Measurements from ENCODE around the gene ITPK1.

The ITPK1 gene

DNA sequence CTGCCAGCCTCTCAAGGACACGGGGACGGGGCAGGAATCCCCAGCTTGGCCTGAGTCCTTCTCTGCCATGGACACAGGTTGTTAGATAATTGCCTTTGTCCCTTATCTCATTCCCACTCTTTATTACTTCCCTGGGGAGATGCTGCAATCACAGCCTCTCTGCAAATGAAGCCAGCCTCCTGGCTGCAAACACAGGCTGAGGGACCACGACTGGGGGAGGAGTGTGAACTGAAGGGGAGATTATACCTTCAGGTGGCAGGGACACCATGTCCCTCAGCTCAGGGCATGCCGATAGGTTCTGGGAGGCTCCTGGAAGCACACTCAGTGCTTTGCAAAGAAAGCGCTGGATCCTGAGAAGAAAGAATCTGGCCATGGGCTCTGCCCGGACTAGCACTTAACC, 208.9 kb downstream of the ITPK1 start:
- Histone ChIP-seq H3K36me3 (ENCODE audit: insufficient read depth, low read length) (no peaks in the 10 kb centered on the region), H3K27ac (ENCODE audit: low read depth, low read length) (no peak overlapping the region), H3K4me3 (ENCODE audit: low read depth, low read length) (no peak overlapping the region), H3K79me2 (ENCODE audit: control insufficient read depth, insufficient read depth, low read length, unreplicated experiment) (no peaks in the 10 kb centered on the region), H3K27me3 (ENCODE audit: insufficient read depth, low read length) (peaks cover 63% of the 10 kb centered on the region), H2AFZ (ENCODE audit: low read length, unreplicated experiment) (no peak overlapping the region), H3K4me1 (ENCODE audit: control insufficient read depth, insufficient read depth, low read length, unreplicated experiment) (no peaks in the 10 kb centered on the region)

DNA sequence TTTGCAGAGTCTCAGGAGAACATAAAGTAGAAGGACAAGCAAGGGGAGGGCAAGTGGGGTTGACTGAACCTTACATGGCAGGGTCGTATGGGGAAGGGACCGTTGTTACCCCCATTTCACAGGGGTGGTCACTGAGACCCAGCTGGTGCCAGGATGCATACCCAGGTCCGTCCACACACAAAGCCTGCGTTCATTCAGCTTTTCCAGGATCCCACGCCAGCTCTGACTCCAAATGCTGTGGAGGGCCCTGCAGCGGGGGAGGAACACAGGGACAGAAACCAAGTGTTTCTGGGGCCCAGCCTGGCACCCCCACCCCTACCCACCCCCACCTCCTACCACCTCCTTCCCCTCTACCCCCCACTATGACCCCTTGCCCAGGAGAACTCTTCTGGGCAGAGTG, 209.3 kb downstream of the ITPK1 start:
- Histone ChIP-seq H3K4me3 (ENCODE audit: low read depth, low read length) (no peak overlapping the region), H2AFZ (ENCODE audit: low read length, unreplicated experiment) (no peak overlapping the region), H3K4me1 (ENCODE audit: control insufficient read depth, insufficient read depth, low read length, unreplicated experiment) (no peaks in the 10 kb centered on the region), H3K79me2 (ENCODE audit: control insufficient read depth, insufficient read depth, low read length, unreplicated experiment) (no peaks in the 10 kb centered on the region), H3K36me3 (ENCODE audit: insufficient read depth, low read length) (no peaks in the 10 kb centered on the region), H3K27ac (ENCODE audit: low read depth, low read length) (no peak overlapping the region), H3K27me3 (ENCODE audit: insufficient read depth, low read length) (peaks cover 63% of the 10 kb centered on the region)

DNA sequence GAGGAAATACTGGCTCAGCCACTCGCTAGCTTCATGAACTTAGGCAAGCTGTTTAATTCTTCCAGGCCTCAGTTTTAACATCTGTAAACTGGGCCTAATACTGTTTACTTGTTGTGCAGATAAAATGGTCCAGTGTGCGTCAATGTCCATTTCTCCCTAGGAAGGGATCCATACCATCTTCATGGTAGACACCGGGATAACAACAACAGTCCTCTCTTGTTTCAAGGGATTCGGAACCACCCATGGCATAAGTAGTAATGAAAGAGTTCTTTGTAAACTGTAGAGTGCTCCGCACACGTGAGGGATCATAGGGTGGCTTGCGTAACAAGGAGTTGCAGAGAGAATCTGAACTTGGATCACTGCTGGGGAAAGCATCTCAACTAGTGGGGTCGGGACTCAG, 210.1 kb downstream of the ITPK1 start:
- peaks cover 70% of the 10 kb centered on the region for H3K27me3 ChIP-seq (ENCODE audit: insufficient read depth, low read length)
- H3K27ac ChIP-seq (ENCODE audit: low read depth, low read length) = no peak overlapping the region
- no peaks in the 10 kb centered on the region for H3K79me2 ChIP-seq (ENCODE audit: control insufficient read depth, insufficient read depth, low read length, unreplicated experiment)
- H3K36me3 ChIP-seq (ENCODE audit: insufficient read depth, low read length) = no peaks in the 10 kb centered on the region
- H3K4me1 ChIP-seq (ENCODE audit: control insufficient read depth, insufficient read depth, low read length, unreplicated experiment) = no peaks in the 10 kb centered on the region
- H2AFZ ChIP-seq (ENCODE audit: low read length, unreplicated experiment) = no peak overlapping the region
- no peak overlapping the region for H3K4me3 ChIP-seq (ENCODE audit: low read depth, low read length)

DNA sequence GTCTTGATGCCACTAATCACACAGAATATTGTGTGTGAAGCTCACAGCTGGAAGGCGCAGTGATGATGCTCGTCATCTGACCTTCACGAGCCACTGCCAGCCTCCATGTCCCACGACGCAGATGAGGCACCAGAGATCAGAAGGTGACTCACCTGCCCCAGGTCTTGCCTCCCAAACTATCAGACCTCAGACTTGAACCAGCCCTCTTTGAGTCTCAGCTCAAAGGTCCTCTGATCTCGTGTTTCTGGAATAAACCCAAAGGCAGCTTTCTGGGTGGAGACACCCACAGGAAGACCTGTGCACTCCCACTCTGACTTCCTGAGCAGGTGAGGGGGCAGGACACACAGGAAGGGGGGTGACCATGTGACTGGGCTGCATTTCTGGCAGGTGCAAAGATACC, 212.4 kb downstream of the ITPK1 start:
- no peak overlapping the region for H3K4me3 ChIP-seq (ENCODE audit: low read depth, low read length)
- no peaks in the 10 kb centered on the region for H3K79me2 ChIP-seq (ENCODE audit: control insufficient read depth, insufficient read depth, low read length, unreplicated experiment)
- H2AFZ ChIP-seq (ENCODE audit: low read length, unreplicated experiment) = no peak overlapping the region
- no peaks in the 10 kb centered on the region for H3K36me3 ChIP-seq (ENCODE audit: insufficient read depth, low read length)
- H3K4me1 ChIP-seq (ENCODE audit: control insufficient read depth, insufficient read depth, low read length, unreplicated experiment) = no peaks in the 10 kb centered on the region
- peaks cover 83% of the 10 kb centered on the region for H3K27me3 ChIP-seq (ENCODE audit: insufficient read depth, low read length)
- no peak overlapping the region for H3K27ac ChIP-seq (ENCODE audit: low read depth, low read length)

DNA sequence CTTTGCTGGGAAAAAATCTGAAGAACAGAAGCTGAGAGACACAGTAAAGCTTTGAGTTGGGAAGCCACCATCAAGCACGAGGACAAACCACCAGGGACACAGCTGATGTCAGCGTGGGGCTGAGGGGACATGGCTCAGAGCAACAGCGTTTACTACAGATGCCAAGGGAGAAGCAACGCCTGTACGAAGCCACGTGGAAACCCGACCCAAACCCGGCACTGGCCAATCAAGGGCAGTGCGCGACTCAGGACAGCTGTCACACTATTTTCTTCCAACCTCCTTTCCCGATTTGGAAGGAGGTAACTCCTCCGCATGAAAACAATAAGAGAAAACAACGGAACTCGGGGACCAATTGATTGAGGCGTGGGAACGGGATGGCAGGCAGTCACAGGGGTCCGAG, 213.0 kb downstream of the ITPK1 start:
- no peak overlapping the region for H2AFZ ChIP-seq (ENCODE audit: low read length, unreplicated experiment)
- no peaks in the 10 kb centered on the region for H3K36me3 ChIP-seq (ENCODE audit: insufficient read depth, low read length)
- H3K4me3 ChIP-seq (ENCODE audit: low read depth, low read length) = no peak overlapping the region
- H3K27me3 ChIP-seq (ENCODE audit: insufficient read depth, low read length) = peaks cover 88% of the 10 kb centered on the region
- H3K27ac ChIP-seq (ENCODE audit: low read depth, low read length) = no peak overlapping the region
- no peaks in the 10 kb centered on the region for H3K79me2 ChIP-seq (ENCODE audit: control insufficient read depth, insufficient read depth, low read length, unreplicated experiment)
- H3K4me1 ChIP-seq (ENCODE audit: control insufficient read depth, insufficient read depth, low read length, unreplicated experiment) = no peaks in the 10 kb centered on the region

DNA sequence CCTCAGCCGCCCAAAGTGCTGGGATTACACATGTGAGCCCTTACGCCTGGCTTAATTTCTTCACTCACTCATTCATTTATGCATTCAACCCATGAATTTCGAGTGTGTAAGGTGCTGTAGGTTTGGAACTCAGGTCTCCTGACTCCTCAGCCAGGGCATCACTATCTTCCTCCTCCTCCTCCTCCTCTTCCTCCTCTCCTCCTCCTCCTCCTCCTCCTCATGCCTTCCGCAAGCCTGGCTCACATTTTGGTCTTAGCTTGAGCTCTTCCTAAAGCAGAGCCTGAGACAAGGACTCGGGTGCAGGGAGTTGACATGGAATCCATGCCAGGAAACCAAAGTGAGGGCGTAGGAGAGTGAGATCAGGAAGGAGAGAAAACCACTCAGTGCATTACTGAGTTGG, 213.5 kb downstream of the ITPK1 start:
- Histone ChIP-seq H2AFZ (ENCODE audit: low read length, unreplicated experiment) (no peak overlapping the region), H3K27me3 (ENCODE audit: insufficient read depth, low read length) (peaks cover 86% of the 10 kb centered on the region), H3K79me2 (ENCODE audit: control insufficient read depth, insufficient read depth, low read length, unreplicated experiment) (no peaks in the 10 kb centered on the region), H3K4me1 (ENCODE audit: control insufficient read depth, insufficient read depth, low read length, unreplicated experiment) (no peaks in the 10 kb centered on the region), H3K36me3 (ENCODE audit: insufficient read depth, low read length) (no peaks in the 10 kb centered on the region), H3K27ac (ENCODE audit: low read depth, low read length) (no peak overlapping the region), H3K4me3 (ENCODE audit: low read depth, low read length) (no peak overlapping the region)

DNA sequence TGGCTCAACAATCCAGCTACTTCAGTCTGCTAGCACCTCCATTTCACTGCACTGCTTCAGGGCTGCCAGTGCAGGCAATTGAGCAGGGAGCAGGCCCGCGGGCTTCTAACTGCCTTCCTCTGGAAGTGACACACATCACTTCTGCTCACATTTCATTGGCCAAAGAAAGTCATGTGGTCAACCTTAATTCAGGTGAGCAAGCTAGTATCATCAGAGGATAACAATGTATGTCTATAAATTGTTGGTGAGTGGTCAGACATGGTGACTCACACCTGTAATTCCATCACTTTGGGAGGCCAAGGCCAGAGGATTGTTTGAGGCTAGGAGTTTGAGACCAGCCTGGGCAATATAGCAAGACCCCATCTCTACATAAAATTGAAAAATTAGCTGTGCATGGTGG, 215.1 kb downstream of the ITPK1 start:
- Histone ChIP-seq H3K4me1 (ENCODE audit: control insufficient read depth, insufficient read depth, low read length, unreplicated experiment) (no peaks in the 10 kb centered on the region), H3K79me2 (ENCODE audit: control insufficient read depth, insufficient read depth, low read length, unreplicated experiment) (no peaks in the 10 kb centered on the region), H3K36me3 (ENCODE audit: insufficient read depth, low read length) (no peaks in the 10 kb centered on the region), H3K27me3 (ENCODE audit: insufficient read depth, low read length) (peaks cover 86% of the 10 kb centered on the region), H3K27ac (ENCODE audit: low read depth, low read length) (no peak overlapping the region), H2AFZ (ENCODE audit: low read length, unreplicated experiment) (no peak overlapping the region), H3K4me3 (ENCODE audit: low read depth, low read length) (no peak overlapping the region)

DNA sequence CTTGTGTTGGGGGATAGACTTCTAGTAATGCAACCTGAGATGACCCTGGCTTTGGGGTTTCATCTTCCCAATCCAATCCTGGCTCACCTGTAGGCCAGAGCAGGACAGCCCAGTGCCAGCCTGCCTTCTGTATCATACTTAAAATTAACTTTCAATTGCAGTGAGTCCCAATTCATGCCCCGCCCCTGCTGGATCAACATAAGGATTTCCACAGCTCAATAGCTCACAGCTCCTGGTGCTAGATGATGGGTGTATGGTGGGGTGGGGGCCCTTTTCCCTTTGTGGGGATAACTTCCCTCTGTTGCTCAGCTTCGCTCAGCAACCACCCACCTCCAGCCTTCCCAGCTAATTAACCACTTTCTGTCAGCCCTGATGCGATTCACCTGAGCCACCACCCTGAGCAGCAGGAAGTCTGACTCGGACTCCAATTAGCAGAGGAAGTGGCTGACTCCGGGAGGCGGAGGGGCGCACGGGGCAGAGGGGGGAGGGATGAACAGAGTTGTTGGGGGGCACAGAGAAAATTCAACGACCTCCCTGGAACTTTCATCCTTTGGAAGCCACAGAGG, 217.1 kb downstream of the ITPK1 start:
- Histone ChIP-seq H2AFZ (ENCODE audit: low read length, unreplicated experiment) (no peak overlapping the region), H3K36me3 (ENCODE audit: insufficient read depth, low read length) (no peaks in the 10 kb centered on the region), H3K79me2 (ENCODE audit: control insufficient read depth, insufficient read depth, low read length, unreplicated experiment) (no peaks in the 10 kb centered on the region), H3K27ac (ENCODE audit: low read depth, low read length) (no peak overlapping the region), H3K4me1 (ENCODE audit: control insufficient read depth, insufficient read depth, low read length, unreplicated experiment) (no peaks in the 10 kb centered on the region), H3K4me3 (ENCODE audit: low read depth, low read length) (no peak overlapping the region), H3K27me3 (ENCODE audit: insufficient read depth, low read length) (peaks cover 86% of the 10 kb centered on the region)

DNA sequence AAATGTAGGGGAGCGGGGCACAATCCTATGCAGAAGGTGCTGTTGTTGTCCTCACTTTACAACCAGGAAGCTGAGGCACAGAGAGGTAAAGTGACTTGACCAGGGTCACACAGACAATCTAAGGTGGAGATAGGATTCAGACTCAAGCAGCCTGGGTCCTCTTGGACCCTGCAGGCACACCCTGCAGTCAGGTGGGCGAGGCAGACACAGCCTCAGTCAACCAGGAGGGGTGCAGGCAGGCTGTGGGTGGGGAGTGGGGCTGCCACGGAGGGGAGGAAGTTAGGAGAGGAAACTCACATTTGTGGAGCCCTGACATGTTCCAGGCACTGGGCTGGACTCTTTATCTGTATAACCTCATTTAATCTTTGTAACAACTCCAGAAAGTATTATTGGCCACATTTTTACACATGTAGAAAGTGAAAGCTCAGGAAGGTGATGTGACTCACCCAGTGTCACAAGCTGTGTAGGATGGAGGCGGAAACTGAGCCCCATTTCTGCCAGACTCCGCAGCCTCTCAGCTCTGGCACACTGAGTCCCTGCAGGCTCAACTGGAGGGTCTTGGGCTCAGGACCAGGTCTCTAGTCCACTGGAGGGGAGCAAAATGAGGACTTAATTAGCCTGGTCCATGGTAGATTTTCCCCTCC, 217.7 kb downstream of the ITPK1 start:
- H3K4me3 ChIP-seq (ENCODE audit: low read depth, low read length) = no peak overlapping the region
- H3K36me3 ChIP-seq (ENCODE audit: insufficient read depth, low read length) = no peaks in the 10 kb centered on the region
- no peaks in the 10 kb centered on the region for H3K4me1 ChIP-seq (ENCODE audit: control insufficient read depth, insufficient read depth, low read length, unreplicated experiment)
- H2AFZ ChIP-seq (ENCODE audit: low read length, unreplicated experiment) = no peak overlapping the region
- H3K27me3 ChIP-seq (ENCODE audit: insufficient read depth, low read length) = peaks cover 86% of the 10 kb centered on the region
- H3K79me2 ChIP-seq (ENCODE audit: control insufficient read depth, insufficient read depth, low read length, unreplicated experiment) = no peaks in the 10 kb centered on the region
- H3K27ac ChIP-seq (ENCODE audit: low read depth, low read length) = no peak overlapping the region

DNA sequence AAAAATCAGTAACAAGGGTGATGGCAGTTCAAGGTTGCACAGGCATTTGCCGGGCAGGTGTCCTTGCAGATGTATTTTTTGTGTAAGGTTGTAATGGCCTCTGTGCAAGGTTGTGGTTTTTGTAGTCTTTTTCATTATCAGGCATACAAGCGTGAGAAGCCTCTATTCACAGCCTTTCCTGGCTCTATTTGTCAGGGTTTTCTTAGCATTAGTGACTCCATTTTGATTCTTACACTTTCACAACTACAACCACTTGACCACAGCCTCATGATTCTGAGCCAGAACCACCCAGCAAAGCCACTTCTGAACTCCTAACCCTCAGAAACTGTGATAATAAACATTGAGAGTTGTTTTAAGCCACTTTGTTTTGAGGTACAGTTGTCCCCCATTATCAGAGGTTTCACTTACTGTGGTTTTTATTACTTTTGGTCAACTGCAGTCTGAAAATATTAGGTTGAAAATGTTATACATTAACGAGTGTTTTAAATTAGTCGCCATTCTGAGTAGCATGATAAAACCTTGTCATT, 220.3 kb downstream of the ITPK1 start:
- H3K4me1 ChIP-seq (ENCODE audit: control insufficient read depth, insufficient read depth, low read length, unreplicated experiment) = no peaks in the 10 kb centered on the region
- no peaks in the 10 kb centered on the region for H3K79me2 ChIP-seq (ENCODE audit: control insufficient read depth, insufficient read depth, low read length, unreplicated experiment)
- H3K36me3 ChIP-seq (ENCODE audit: insufficient read depth, low read length) = no peaks in the 10 kb centered on the region
- H3K27me3 ChIP-seq (ENCODE audit: insufficient read depth, low read length) = peaks cover 91% of the 10 kb centered on the region
- H3K27ac ChIP-seq (ENCODE audit: low read depth, low read length) = no peak overlapping the region
- no peak overlapping the region for H3K4me3 ChIP-seq (ENCODE audit: low read depth, low read length)
- no peak overlapping the region for H2AFZ ChIP-seq (ENCODE audit: low read length, unreplicated experiment)

DNA sequence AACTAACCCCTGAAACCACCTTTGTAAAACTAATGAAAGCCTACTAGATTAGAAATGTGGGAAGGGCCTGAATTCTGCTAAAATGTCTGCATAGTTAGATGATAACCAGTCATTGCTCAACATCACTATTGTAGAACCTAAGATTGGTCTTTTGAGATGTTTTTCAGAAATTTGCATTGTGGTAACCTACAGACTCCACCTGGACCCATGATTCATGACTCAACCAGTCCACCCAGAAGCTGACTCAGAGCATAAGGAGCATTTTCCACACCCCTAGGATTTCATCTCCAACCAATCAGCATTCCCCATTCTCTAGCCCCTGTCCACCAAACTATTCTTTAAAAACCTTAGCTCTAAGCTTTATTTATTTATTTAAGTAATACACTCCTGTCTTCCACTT, 223.1 kb downstream of the ITPK1 start:
- Histone ChIP-seq H3K79me2 (ENCODE audit: control insufficient read depth, insufficient read depth, low read length, unreplicated experiment) (no peaks in the 10 kb centered on the region), H3K27ac (ENCODE audit: low read depth, low read length) (no peak overlapping the region), H3K4me1 (ENCODE audit: control insufficient read depth, insufficient read depth, low read length, unreplicated experiment) (no peaks in the 10 kb centered on the region), H2AFZ (ENCODE audit: low read length, unreplicated experiment) (no peak overlapping the region), H3K27me3 (ENCODE audit: insufficient read depth, low read length) (peaks cover 94% of the 10 kb centered on the region), H3K4me3 (ENCODE audit: low read depth, low read length) (no peak overlapping the region), H3K36me3 (ENCODE audit: insufficient read depth, low read length) (no peaks in the 10 kb centered on the region)

Measured in ACC112 (cell line).